ENCODE data around the gene STXBP6. TPM values are rescaled to one million over a fixed set of nuclear protein-coding genes. Genes with fewer than 3 reads are reported as not detected.

Gene STXBP6
- total and polyA plus RNA-seq, 4 donors: 0.05 to 10.5 (median 2.3) TPM

GRCh38 chr14:25086821-25087396, 37.0 kb upstream of the STXBP6 start:
- Histone ChIP-seq H3K27ac (ENCODE audit: low read depth in 1 of 2, low read length in 2 of 2) (no peak overlapping the region), H3K9me3 (ENCODE audit: control insufficient read depth, low read length) (no peaks in the 10 kb centered on the region), H3K4me3 (ENCODE audit: low read length in 2 of 2) (no peak overlapping the region), H3K27me3 (ENCODE audit: control insufficient read depth in 1 of 2, insufficient read depth in 2 of 2, low read length in 1 of 2) (no peaks in the 10 kb centered on the region), H3K36me3 (ENCODE audit: control insufficient read depth in 1 of 2, insufficient read depth in 2 of 2, low read length in 1 of 2) (no peaks in the 10 kb centered on the region), H3K4me1 (ENCODE audit: control insufficient read depth in 1 of 2, insufficient read depth in 2 of 2, low read length in 2 of 2) (no peaks in the 10 kb centered on the region)
- 25 to 60% methylated on average over 2 of the region's 2 CpGs for WGBS, 2 donors
- DNase-seq (no peak), ATAC-seq (ENCODE audit: low FRiP score) (no peak)
- intact Hi-C loops (cut with DNase I): no loop called here

GRCh38 chr14:25086081-25086480, 36.1 kb upstream of the STXBP6 start:
- WGBS, 2 donors: 60 to 74% methylated on average over 6 of the region's 6 CpGs
- ATAC-seq (ENCODE audit: low FRiP score): no peak
- DNase-seq: no peak
- H3K36me3 ChIP-seq (ENCODE audit: control insufficient read depth in 1 of 2, insufficient read depth in 2 of 2, low read length in 1 of 2): no peaks in the 10 kb centered on the region
- H3K27ac ChIP-seq (ENCODE audit: low read depth in 1 of 2, low read length in 2 of 2): no peak overlapping the region
- no peaks in the 10 kb centered on the region for H3K4me1 ChIP-seq (ENCODE audit: control insufficient read depth in 1 of 2, insufficient read depth in 2 of 2, low read length in 2 of 2)
- no peaks in the 10 kb centered on the region for H3K9me3 ChIP-seq (ENCODE audit: control insufficient read depth, low read length)
- intact Hi-C loops (cut with DNase I): no loop called here
- no peaks in the 10 kb centered on the region for H3K27me3 ChIP-seq (ENCODE audit: control insufficient read depth in 1 of 2, insufficient read depth in 2 of 2, low read length in 1 of 2)
- H3K4me3 ChIP-seq (ENCODE audit: low read length in 2 of 2): no peak overlapping the region

GRCh38 chr14:25080682-25081081, 30.7 kb upstream of the STXBP6 start:
- Histone ChIP-seq H3K4me3 (ENCODE audit: low read length in 2 of 2) (no peak overlapping the region), H3K36me3 (ENCODE audit: control insufficient read depth in 1 of 2, insufficient read depth in 2 of 2, low read length in 1 of 2) (no peaks in the 10 kb centered on the region), H3K9me3 (ENCODE audit: control insufficient read depth, low read length) (no peaks in the 10 kb centered on the region), H3K4me1 (ENCODE audit: control insufficient read depth in 1 of 2, insufficient read depth in 2 of 2, low read length in 2 of 2) (no peaks in the 10 kb centered on the region), H3K27ac (ENCODE audit: low read depth in 1 of 2, low read length in 2 of 2) (no peak overlapping the region), H3K27me3 (ENCODE audit: control insufficient read depth in 1 of 2, insufficient read depth in 2 of 2, low read length in 1 of 2) (no peaks in the 10 kb centered on the region)
- ATAC-seq (ENCODE audit: low FRiP score): no peak
- whole genome bisulfite sequencing, 2 donors: 85 to 89% methylated on average over 2 of the region's 2 CpGs
- intact Hi-C loops (cut with DNase I): no loop called here
- DNase-seq: no peak

- Histone ChIP-seq H3K27me3 (ENCODE audit: control insufficient read depth in 1 of 2, insufficient read depth in 2 of 2, low read length in 1 of 2) (no peaks in the 10 kb centered on the region), H3K36me3 (ENCODE audit: control insufficient read depth in 1 of 2, insufficient read depth in 2 of 2, low read length in 1 of 2) (no peaks in the 10 kb centered on the region), H3K27ac (ENCODE audit: low read depth in 1 of 2, low read length in 2 of 2) (no peak overlapping the region), H3K4me1 (ENCODE audit: control insufficient read depth in 1 of 2, insufficient read depth in 2 of 2, low read length in 2 of 2) (no peaks in the 10 kb centered on the region), H3K9me3 (ENCODE audit: control insufficient read depth, low read length) (no peaks in the 10 kb centered on the region), H3K4me3 (ENCODE audit: low read length in 2 of 2) (no peak overlapping the region)
- no peak for DNase-seq
- ATAC-seq (ENCODE audit: low FRiP score): no peak
- intact Hi-C loops (cut with DNase I): no loop called here
- 93 to 100% methylated on average over 1 of the region's 1 CpG for WGBS, 2 donors
Observed at GRCh38 chr14:25079311-25079710, 29.4 kb upstream of the STXBP6 start.

GRCh38 chr14:25074099-25074685, 24.2 kb upstream of the STXBP6 start:
- ATAC-seq (ENCODE audit: low FRiP score) (no peak), DNase-seq (no peak)
- Histone ChIP-seq H3K4me1 (ENCODE audit: control insufficient read depth in 1 of 2, insufficient read depth in 2 of 2, low read length in 2 of 2) (no peaks in the 10 kb centered on the region), H3K27ac (ENCODE audit: low read depth in 1 of 2, low read length in 2 of 2) (no peak overlapping the region), H3K36me3 (ENCODE audit: control insufficient read depth in 1 of 2, insufficient read depth in 2 of 2, low read length in 1 of 2) (no peaks in the 10 kb centered on the region), H3K4me3 (ENCODE audit: low read length in 2 of 2) (no peak overlapping the region), H3K9me3 (ENCODE audit: control insufficient read depth, low read length) (no peaks in the 10 kb centered on the region), H3K27me3 (ENCODE audit: control insufficient read depth in 1 of 2, insufficient read depth in 2 of 2, low read length in 1 of 2) (peaks cover 0 to 2% of the 10 kb centered on the region in 2 donors)
- WGBS, 2 donors: 68 to 76% methylated on average over 4 of the region's 4 CpGs
- intact Hi-C loops (cut with DNase I): loop anchor here in 1 of 2 donors (5.0 kb wide), 1 partner anchor 58 kb away; no protein-coding TSS in a partner anchor

- DNase-seq (no peak), ATAC-seq (ENCODE audit: low FRiP score) (no peak)
- intact Hi-C loops (cut with DNase I): loop anchor here in 1 of 2 donors (5.0 kb wide), 1 partner anchor 62 kb away; no protein-coding TSS in a partner anchor
- Histone ChIP-seq H3K9me3 (ENCODE audit: control insufficient read depth, low read length) (no peaks in the 10 kb centered on the region), H3K4me3 (ENCODE audit: low read length in 2 of 2) (no peak overlapping the region), H3K36me3 (ENCODE audit: control insufficient read depth in 1 of 2, insufficient read depth in 2 of 2, low read length in 1 of 2) (no peaks in the 10 kb centered on the region), H3K27me3 (ENCODE audit: control insufficient read depth in 1 of 2, insufficient read depth in 2 of 2, low read length in 1 of 2) (peaks cover 0 to 2% of the 10 kb centered on the region in 2 donors), H3K4me1 (ENCODE audit: control insufficient read depth in 1 of 2, insufficient read depth in 2 of 2, low read length in 2 of 2) (no peaks in the 10 kb centered on the region), H3K27ac (ENCODE audit: low read depth in 1 of 2, low read length in 2 of 2) (no peak overlapping the region)
- WGBS, 2 donors: 70% methylated on average over 7 of the region's 7 CpGs
Observed at GRCh38 chr14:25069879-25070278, 19.9 kb upstream of the STXBP6 start.

GRCh38 chr14:25067600-25067999, 17.7 kb upstream of the STXBP6 start:
- no peak overlapping the region for H3K27ac ChIP-seq (ENCODE audit: low read depth in 1 of 2, low read length in 2 of 2)
- no peak for ATAC-seq (ENCODE audit: low FRiP score)
- H3K36me3 ChIP-seq (ENCODE audit: control insufficient read depth in 1 of 2, insufficient read depth in 2 of 2, low read length in 1 of 2): no peaks in the 10 kb centered on the region
- H3K4me1 ChIP-seq (ENCODE audit: control insufficient read depth in 1 of 2, insufficient read depth in 2 of 2, low read length in 2 of 2): no peaks in the 10 kb centered on the region
- no peak for DNase-seq
- intact Hi-C loops (cut with DNase I): no loop called here
- WGBS, 2 donors: 83 to 94% methylated on average over 2 of the region's 2 CpGs
- peaks cover 0 to 2% of the 10 kb centered on the region in 2 donors for H3K27me3 ChIP-seq (ENCODE audit: control insufficient read depth in 1 of 2, insufficient read depth in 2 of 2, low read length in 1 of 2)
- no peak overlapping the region for H3K4me3 ChIP-seq (ENCODE audit: low read length in 2 of 2)
- no peaks in the 10 kb centered on the region for H3K9me3 ChIP-seq (ENCODE audit: control insufficient read depth, low read length)

- no peak overlapping the region for H3K4me3 ChIP-seq (ENCODE audit: low read length in 2 of 2)
- H3K27ac ChIP-seq (ENCODE audit: low read depth in 1 of 2, low read length in 2 of 2): no peak overlapping the region
- H3K36me3 ChIP-seq (ENCODE audit: control insufficient read depth in 1 of 2, insufficient read depth in 2 of 2, low read length in 1 of 2): no peaks in the 10 kb centered on the region
- H3K27me3 ChIP-seq (ENCODE audit: control insufficient read depth in 1 of 2, insufficient read depth in 2 of 2, low read length in 1 of 2): no peaks in the 10 kb centered on the region
- ATAC-seq (ENCODE audit: low FRiP score): no peak
- DNase-seq: no peak
- 54 to 63% methylated on average over 3 of the region's 3 CpGs for WGBS, 2 donors
- H3K4me1 ChIP-seq (ENCODE audit: control insufficient read depth in 1 of 2, insufficient read depth in 2 of 2, low read length in 2 of 2): no peaks in the 10 kb centered on the region
- H3K9me3 ChIP-seq (ENCODE audit: control insufficient read depth, low read length): no peaks in the 10 kb centered on the region
- intact Hi-C loops (cut with DNase I): no loop called here
Observed at GRCh38 chr14:25062022-25062321, 12.0 kb upstream of the STXBP6 start.

GRCh38 chr14:25056688-25057078, 6.7 kb upstream of the STXBP6 start:
- DNase-seq: no peak
- Histone ChIP-seq H3K36me3 (ENCODE audit: control insufficient read depth in 1 of 2, insufficient read depth in 2 of 2, low read length in 1 of 2) (no peaks in the 10 kb centered on the region), H3K4me1 (ENCODE audit: control insufficient read depth in 1 of 2, insufficient read depth in 2 of 2, low read length in 2 of 2) (no peaks in the 10 kb centered on the region), H3K27me3 (ENCODE audit: control insufficient read depth in 1 of 2, insufficient read depth in 2 of 2, low read length in 1 of 2) (no peaks in the 10 kb centered on the region), H3K4me3 (ENCODE audit: low read length in 2 of 2) (no peak overlapping the region), H3K9me3 (ENCODE audit: control insufficient read depth, low read length) (no peaks in the 10 kb centered on the region), H3K27ac (ENCODE audit: low read depth in 1 of 2, low read length in 2 of 2) (no peak overlapping the region)
- WGBS, 2 donors: 88 to 89% methylated on average over 1 of the region's 1 CpG
- intact Hi-C loops (cut with DNase I): no loop called here
- no peak for ATAC-seq (ENCODE audit: low FRiP score)
